Measurements from ENCODE around the gene SUGCT. TPM values are rescaled to one million over a fixed set of nuclear protein-coding genes. Genes with fewer than 3 reads are reported as not detected.

The SUGCT gene
- total RNA-seq, 1 donor from 2014 or later, result 1.6 TPM

DNA sequence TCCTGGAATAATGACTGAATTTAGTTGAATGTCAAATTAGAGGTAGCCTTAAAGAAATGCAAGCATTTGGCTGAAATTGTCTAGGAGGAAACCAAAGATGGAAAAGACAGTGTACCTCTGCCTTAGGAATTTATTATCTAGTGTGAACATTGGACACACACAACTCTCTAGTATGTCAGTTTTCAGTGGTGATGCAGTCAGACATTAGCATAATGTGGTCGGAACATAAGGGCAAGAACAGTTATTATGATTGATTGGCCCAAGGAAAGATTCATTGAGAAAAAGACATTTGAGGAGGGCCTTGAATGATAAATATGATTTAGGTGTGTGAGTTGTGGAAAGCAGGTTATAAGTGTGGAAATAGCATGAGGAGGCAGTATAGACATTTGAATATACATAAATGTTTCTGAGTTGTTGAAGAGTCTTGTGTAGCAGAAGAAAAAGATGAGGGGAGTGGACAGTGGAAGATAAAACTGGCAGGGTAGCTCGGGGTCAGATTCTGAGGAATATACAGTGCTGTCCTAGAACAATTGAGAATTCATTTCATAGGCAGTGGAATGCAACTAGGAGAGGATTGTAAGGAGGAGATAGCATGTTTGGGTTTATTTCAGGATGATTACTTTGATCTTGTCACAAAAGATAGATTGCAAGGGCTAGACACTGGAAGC is 414.7 kb downstream of the SUGCT start:
- Mint-ChIP-seq H3K4me1 (ENCODE audit: unreplicated experiment) (no peaks in the 10 kb centered on the region), H3K9me3 (ENCODE audit: unreplicated experiment) (no peaks in the 10 kb centered on the region), H3K27me3 (ENCODE audit: unreplicated experiment) (no peaks in the 10 kb centered on the region), H3K27ac (ENCODE audit: unreplicated experiment) (no peak overlapping the region), H3K4me3 (ENCODE audit: unreplicated experiment) (no peak overlapping the region), H3K36me3 (ENCODE audit: low read depth, unreplicated experiment) (no peaks in the 10 kb centered on the region)
- TF ChIP-seq, protein P1, sequence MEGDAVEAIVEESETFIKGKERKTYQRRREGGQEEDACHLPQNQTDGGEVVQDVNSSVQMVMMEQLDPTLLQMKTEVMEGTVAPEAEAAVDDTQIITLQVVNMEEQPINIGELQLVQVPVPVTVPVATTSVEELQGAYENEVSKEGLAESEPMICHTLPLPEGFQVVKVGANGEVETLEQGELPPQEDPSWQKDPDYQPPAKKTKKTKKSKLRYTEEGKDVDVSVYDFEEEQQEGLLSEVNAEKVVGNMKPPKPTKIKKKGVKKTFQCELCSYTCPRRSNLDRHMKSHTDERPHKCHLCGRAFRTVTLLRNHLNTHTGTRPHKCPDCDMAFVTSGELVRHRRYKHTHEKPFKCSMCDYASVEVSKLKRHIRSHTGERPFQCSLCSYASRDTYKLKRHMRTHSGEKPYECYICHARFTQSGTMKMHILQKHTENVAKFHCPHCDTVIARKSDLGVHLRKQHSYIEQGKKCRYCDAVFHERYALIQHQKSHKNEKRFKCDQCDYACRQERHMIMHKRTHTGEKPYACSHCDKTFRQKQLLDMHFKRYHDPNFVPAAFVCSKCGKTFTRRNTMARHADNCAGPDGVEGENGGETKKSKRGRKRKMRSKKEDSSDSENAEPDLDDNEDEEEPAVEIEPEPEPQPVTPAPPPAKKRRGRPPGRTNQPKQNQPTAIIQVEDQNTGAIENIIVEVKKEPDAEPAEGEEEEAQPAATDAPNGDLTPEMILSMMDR (IDR thresholded peaks at IDR 0.05; ENCODE audit: unreplicated experiment), result no peak
- DNase-seq (ENCODE audit: low spot score), result no peak

DNA sequence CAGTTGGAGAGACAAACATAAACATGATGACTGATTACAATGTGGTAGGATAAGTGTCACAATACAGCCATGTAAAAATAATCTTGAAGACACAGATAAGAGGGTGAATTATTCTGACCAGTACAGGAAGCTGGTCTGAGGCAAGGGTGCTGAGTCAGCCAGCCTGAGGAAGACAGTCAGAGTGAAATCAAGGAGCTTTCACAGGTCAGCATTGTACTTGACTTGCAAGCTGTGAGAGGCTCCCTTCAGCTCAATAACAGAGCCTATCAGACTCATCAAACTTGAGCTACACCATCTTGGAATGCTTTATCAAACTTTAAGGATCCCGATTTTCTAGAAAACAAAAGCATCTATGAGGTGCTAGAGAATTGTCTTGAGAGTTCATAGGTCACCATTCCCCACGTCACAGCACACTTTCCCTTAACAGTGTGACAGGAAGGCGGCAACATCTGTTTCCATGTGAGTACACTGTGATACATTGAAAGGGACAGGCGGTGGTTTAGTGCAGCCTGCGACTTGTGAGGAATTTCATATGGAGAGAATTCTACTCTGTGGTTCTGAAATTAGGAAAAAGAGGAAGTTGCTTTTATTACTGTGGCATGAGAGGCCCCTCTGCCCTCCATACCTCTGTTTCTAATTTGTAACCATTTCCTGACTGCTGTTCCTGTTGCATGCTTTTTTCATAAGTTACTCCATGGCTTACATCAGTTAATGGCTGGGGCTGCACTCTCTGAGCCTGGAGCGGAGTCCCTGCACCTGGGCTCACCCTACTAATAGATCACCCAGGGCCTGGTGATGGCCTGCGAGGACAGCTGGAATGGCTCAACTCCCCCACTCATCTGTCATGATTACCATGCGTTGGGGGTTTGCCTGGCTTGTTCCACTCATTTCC is 417.1 kb downstream of the SUGCT start:
- H3K9me3 Mint-ChIP-seq (ENCODE audit: unreplicated experiment), result no peaks in the 10 kb centered on the region
- no peak overlapping the region for H3K27ac Mint-ChIP-seq (ENCODE audit: unreplicated experiment)
- H3K4me3 Mint-ChIP-seq (ENCODE audit: unreplicated experiment), result no peak overlapping the region
- TF ChIP-seq, protein P1 (IDR thresholded peaks at IDR 0.05; ENCODE audit: unreplicated experiment), result no peak
- DNase-seq (ENCODE audit: low spot score), result no peak
- no peaks in the 10 kb centered on the region for H3K36me3 Mint-ChIP-seq (ENCODE audit: low read depth, unreplicated experiment)
- H3K27me3 Mint-ChIP-seq (ENCODE audit: unreplicated experiment), result no peaks in the 10 kb centered on the region
- H3K4me1 Mint-ChIP-seq (ENCODE audit: unreplicated experiment), result no peaks in the 10 kb centered on the region

DNA sequence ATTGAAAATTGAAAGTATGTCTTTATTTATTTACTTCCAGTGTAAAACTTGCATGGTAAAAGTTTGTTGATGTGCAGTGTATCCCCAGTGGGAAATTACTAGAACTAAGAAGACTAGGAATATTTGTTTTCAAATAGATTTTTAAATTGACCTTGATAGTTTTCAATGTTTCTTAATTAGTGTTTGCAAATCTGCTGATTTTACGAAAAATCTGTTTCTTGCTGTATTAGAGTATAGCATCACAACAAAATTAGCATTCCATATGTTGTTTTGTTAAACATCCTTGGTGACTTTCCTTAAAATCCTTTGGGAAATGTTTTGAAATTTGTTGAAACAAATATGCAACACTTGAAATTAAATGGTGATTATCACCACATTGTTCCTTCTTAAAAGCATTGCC is 425.9 kb downstream of the SUGCT start:
- no peaks in the 10 kb centered on the region for H3K36me3 Mint-ChIP-seq (ENCODE audit: low read depth, unreplicated experiment)
- DNase-seq (ENCODE audit: low spot score), result no peak
- no peaks in the 10 kb centered on the region for H3K27me3 Mint-ChIP-seq (ENCODE audit: unreplicated experiment)
- no peaks in the 10 kb centered on the region for H3K9me3 Mint-ChIP-seq (ENCODE audit: unreplicated experiment)
- TF ChIP-seq, protein P1 (IDR thresholded peaks at IDR 0.05; ENCODE audit: unreplicated experiment), result no peak
- H3K4me1 Mint-ChIP-seq (ENCODE audit: unreplicated experiment), result no peaks in the 10 kb centered on the region
- H3K27ac Mint-ChIP-seq (ENCODE audit: unreplicated experiment), result no peak overlapping the region
- H3K4me3 Mint-ChIP-seq (ENCODE audit: unreplicated experiment), result no peak overlapping the region

DNA sequence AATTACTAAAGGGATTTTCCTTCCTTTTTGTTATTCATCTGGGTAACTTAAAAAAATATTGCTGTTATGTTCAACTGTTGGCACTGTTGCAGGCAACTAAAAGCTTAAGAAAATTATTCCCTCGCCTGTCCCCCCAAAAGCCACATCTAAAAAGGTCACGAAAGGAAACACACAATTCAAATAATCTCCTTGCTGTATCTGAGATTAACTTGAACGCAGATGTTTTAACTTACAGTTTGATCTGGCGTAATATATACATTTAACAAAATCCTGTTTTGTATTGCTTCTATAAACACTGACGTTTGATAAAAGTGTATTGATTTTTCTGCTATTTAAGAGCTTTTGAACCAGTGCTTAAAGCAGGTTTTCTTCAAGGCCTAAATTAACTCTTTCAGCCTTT is 432.1 kb downstream of the SUGCT start:
- Mint-ChIP-seq H3K4me3 (ENCODE audit: unreplicated experiment) (no peak overlapping the region), H3K27me3 (ENCODE audit: unreplicated experiment) (no peaks in the 10 kb centered on the region), H3K27ac (ENCODE audit: unreplicated experiment) (no peak overlapping the region), H3K4me1 (ENCODE audit: unreplicated experiment) (no peaks in the 10 kb centered on the region), H3K9me3 (ENCODE audit: unreplicated experiment) (no peaks in the 10 kb centered on the region), H3K36me3 (ENCODE audit: low read depth, unreplicated experiment) (no peaks in the 10 kb centered on the region)
- TF ChIP-seq, protein P1 (IDR thresholded peaks at IDR 0.05; ENCODE audit: unreplicated experiment), result no peak
- DNase-seq (ENCODE audit: low spot score), result no peak

DNA sequence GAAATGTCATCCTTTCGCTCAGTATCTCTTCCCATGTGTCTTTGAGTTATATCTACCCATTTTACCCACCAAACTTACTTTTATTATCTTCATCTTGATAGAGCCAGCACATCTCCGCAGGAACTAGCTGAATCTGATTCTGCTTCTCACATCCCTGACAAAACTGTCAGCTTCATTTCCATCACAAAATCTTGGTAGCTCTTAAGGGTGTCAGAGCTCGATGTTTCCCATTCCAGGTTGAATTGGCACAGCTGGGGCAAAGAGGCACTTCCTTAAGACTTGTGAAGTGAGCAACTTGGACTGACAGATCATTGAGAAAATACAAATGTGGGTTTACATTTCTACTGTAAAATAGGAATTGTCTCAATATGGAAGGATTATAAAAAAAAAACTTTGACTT is 434.5 kb downstream of the SUGCT start:
- H3K27me3 Mint-ChIP-seq (ENCODE audit: unreplicated experiment), result no peaks in the 10 kb centered on the region
- H3K36me3 Mint-ChIP-seq (ENCODE audit: low read depth, unreplicated experiment), result no peaks in the 10 kb centered on the region
- TF ChIP-seq, protein P1 (IDR thresholded peaks at IDR 0.05; ENCODE audit: unreplicated experiment), result no peak
- H3K27ac Mint-ChIP-seq (ENCODE audit: unreplicated experiment), result no peak overlapping the region
- no peaks in the 10 kb centered on the region for H3K4me1 Mint-ChIP-seq (ENCODE audit: unreplicated experiment)
- H3K4me3 Mint-ChIP-seq (ENCODE audit: unreplicated experiment), result no peak overlapping the region
- no peak for DNase-seq (ENCODE audit: low spot score)
- H3K9me3 Mint-ChIP-seq (ENCODE audit: unreplicated experiment), result no peaks in the 10 kb centered on the region

All from endothelial cell (in vitro differentiated cells).